NCI-H345 treated with DMSO at 0.1 percent for 48 hours (cell line): Measurements from ENCODE around the gene SHISA6.
"Not testable (repeated sequence)": the region's sequence is repeated elsewhere in the genome, so short reads cannot be mapped to it uniquely, and the experiment has no call there.

Source experiments
- DNase-seq: peaks from one replicate; lab custom pipeline; 2025; ENCODE audit not compliant: unreplicated experiment; lab: John Stamatoyannopoulos, UW

The SHISA6 gene

GRCh38 chr17:11301874-11302273 lies 60.9 kb downstream of the SHISA6 start:
- not testable (repeated sequence) for DNase-seq

- no peak for DNase-seq
Observed at GRCh38 chr17:11302401-11303186, 61.6 kb downstream of the SHISA6 start.

- DNase-seq, result no peak
Observed at GRCh38 chr17:11303773-11304394, 62.9 kb downstream of the SHISA6 start.

- DNase-seq, result no peak
Observed at GRCh38 chr17:11304568-11304967, 63.6 kb downstream of the SHISA6 start.

- DNase-seq, result no peak
Observed at GRCh38 chr17:11305524-11305923, 64.5 kb downstream of the SHISA6 start.

GRCh38 chr17:11308531-11308930 lies 67.5 kb downstream of the SHISA6 start:
- no peak for DNase-seq

DNA sequence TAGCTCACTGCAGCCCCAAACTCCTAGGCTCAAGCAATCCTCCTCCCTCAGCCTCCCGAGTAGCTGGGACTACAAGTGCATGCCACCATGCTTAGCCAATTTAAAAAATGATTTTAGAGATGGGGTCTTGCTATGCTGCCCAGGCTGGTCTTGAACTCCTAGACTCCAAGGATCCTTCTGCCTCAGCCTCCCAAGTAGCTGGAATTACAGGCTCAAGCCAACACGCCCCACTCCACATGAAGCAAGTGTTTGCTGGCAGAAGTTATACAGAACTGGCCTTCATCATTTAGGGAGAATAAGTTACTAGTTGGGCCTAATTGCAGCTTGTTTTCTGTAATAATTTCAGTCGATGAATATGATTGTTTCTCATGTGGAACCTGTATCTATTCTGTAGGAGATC lies 68.0 kb downstream of the SHISA6 start:
- no peak for DNase-seq

DNA sequence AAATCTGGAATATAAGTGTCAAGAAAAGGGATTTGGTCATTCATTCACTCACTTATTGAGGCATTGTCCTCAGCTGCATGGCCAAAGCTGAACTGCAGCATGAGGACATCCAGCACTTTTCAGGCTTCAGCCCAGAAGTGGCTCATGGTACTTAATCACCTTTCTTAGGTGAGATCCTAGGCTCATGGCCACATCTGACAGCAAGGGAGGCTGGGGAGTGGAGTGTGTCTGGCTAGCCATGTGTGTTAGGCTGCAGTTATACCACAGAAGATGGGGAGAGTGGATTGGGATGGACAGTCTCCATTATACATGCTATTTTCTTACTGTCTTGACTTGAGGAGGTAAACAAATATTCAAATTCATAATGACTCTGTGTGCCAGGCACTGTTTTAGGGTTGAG lies 68.8 kb downstream of the SHISA6 start:
- no peak for DNase-seq

- DNase-seq, result not testable (repeated sequence)
Observed at GRCh38 chr17:11316451-11316850, 75.4 kb downstream of the SHISA6 start.

DNA sequence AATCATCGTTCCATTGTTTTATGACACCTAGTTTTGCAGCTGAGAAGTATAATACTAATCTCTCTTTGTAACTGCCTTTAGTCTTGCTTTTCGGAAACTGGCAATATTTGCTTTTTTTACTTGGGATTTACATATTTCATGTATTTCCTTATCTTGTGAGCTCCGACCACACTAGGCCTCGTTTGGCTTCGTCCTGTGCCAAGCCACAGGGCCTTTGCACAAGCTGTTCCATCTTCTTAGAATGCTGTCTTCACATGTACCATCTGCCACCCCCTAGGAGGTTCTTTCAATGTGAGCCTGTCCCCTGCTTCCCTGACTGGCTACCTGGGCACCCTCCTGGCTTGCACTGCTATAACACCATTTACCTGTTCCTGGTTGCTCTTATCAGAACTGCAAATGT lies 77.2 kb downstream of the SHISA6 start:
- DNase-seq, result no peak

DNA sequence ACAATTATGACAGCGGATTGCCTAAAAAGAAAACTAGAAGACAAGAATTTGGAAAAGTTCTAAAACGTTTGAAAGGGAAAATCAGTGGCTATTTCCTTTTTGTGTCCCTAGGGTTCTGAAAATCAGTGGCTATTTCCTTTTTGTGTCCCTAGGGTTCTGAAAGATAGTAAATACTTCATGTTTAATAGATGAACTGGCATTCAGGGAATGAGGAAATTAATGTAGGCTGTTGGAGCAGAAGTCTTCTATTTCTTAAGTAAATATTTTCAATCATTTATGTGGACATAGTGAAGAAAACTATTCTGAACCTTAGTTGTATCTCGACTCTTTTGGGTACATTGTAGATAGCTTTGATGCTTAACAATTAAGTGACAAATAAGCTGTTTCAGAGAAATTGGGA lies 78.9 kb downstream of the SHISA6 start:
- DNase-seq, result no peak

DNA sequence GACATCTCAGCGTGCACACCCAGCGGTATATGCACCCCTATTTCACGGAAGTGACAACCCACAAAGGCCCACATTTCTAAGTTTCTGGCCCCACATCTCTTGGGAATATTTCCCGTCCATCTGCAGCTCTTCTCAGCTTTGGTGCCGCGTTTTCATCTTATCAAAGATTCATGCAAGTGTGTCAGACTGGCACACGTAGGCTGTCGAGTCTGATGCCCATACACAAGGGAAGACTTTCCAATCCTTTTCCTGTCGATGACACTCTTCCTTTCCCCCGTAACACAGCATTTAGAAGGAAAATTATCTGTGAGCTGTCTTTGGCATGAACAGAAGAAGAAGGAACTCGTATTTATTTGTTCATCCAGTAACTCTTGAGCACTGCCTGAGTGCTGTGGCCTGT lies 83.0 kb downstream of the SHISA6 start:
- no peak for DNase-seq

GRCh38 chr17:11324846-11325420 lies 83.9 kb downstream of the SHISA6 start:
- no peak for DNase-seq

DNA sequence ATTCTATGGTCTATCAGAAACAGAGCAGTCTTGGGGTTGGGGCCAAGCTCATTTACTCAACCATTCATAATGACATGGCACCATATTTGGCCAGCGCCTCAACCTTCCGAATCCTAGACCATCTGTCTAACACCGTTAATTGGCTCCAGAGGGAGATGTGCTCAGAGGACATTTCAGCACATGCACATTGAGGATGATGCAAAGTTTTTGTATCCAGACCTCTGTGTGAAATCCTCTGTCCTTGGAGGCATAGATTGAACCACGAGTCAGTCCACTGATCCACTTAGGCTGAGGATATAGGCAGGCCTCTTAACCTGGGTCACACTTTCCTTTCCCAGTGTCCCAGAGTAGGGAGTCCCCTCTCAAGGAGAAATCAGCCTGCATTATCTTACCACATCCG lies 85.5 kb downstream of the SHISA6 start:
- DNase-seq, result no peak

DNA sequence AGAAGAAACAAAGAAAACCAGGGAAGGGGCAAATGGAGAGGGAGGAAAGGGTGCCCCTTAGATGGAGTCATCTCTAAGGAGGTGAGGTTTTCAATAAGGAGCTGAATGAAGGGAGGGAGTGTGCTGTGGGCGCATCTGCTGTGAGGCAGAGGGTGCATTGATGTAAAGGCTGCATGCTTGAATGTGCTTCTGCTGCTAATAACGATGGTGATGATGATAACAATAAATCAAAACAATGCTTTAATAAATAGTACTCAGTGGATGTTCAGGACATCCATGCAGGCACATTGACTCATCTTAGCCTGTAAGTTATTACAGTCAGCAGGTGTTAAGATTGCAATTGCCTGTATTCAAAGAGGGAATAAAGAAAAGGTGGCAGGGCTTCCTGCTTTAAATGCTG lies 87.8 kb downstream of the SHISA6 start:
- DNase-seq, result no peak

GRCh38 chr17:11330006-11330405 lies 89.0 kb downstream of the SHISA6 start:
- no peak for DNase-seq

GRCh38 chr17:11330826-11331225 lies 89.8 kb downstream of the SHISA6 start:
- DNase-seq, result no peak

DNA sequence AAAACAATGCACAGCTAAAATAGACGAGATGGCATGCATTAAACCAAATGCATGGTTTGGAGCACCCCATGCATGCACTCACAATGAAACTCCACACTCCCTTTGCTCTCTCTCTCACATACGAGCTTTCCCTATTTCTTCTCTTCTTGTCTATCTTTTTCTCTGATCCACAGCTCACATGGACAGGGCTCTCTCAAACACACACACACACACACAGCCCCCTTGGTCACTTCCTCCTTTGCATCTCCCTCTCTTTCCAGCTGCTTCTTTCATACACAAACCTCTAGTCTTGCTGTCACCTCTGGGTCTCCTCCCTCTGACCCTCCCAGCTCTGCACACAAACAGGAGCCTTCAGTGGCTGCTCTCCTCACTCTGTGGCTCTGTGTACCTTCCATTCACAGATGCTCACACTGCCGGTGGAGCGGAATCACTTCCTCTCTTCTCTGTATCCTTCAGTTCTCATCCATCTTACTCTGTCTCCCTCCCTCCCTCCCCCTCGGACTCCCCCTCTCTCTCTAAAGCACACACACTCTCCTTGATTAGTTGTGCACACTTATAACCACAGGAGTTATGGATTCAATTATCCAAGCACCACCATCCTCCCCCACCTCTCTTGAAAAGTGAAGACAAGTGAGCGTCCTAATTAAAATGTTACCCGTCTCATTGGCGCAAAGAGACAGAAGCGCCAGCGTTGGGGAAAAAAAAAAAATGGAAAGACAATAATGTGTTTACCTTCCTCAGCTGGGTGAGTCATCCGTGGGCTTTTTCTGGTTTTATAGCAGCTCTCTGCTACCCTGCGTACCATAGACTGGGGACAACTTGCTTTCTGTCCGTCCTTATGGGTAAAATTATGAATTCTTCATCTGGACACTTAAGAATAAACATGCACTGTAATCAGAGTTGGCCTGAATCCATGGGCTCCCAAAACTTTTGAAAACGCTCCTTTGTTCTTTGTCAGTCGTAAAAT lies 90.8 kb downstream of the SHISA6 start:
- DNase-seq, result peak; percentile 3

- no peak for DNase-seq
Observed at GRCh38 chr17:11332706-11333105, 91.7 kb downstream of the SHISA6 start.

- DNase-seq, result no peak
Observed at GRCh38 chr17:11334493-11334892, 93.5 kb downstream of the SHISA6 start.

GRCh38 chr17:11336290-11336689 lies 95.3 kb downstream of the SHISA6 start:
- no peak for DNase-seq
